Astrocyte (in vitro differentiated cells and primary cell): ENCODE results near the gene PKP3.

Experiments used
- EZH2 ChIP-seq: IDR thresholded peaks from 2 replicates; pipeline ENCODE4 v1.6.1; 2012; ENCODE audit warnings: mild to moderate bottlenecking, low read length, inconsistent platforms; ENCODE audit not compliant: insufficient read depth
- TF ChIP-seq, protein P1 (sequence below): IDR thresholded peaks from 2 replicates; pipeline ENCODE4 v1.5.1; 2011; ENCODE audit warnings: low read depth, mild to moderate bottlenecking, inconsistent platforms, low read length, moderate library complexity; ENCODE audit not compliant: insufficient read depth

DNA sequence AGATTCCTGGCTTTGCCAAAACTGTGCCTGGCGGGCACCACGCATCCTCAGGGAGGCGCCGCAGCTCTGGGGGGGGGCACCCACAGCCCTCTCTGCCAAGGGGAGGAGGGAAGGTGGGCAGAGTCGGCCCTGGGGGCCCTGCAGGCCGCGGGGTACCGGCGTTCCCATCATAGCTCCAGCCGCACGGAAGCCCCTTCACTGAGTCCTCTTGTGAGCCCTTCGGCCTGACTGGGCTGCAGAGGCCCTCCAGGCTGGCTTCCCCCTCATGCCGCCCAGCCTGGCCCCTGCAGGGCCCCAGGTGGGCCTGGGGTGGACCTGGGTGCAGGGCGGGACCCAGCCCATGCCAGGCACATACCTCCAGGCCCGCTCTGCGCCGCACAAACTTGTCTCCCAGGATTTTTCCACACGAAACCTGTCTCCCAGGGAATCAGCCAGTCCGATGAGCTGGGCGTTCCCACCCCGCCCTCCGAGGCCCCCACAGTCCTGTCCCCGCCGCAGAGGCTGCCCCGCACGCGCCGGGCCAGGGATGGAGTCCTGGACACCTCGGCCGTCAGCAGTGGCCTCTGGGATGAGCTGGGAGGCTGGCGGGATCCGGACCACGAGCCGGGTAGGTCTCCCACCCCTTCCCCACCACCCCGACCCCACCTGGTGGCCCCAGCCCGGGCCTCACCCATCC is 1.8 kb upstream of the PKP3 start:
- TF ChIP-seq, protein P1, sequence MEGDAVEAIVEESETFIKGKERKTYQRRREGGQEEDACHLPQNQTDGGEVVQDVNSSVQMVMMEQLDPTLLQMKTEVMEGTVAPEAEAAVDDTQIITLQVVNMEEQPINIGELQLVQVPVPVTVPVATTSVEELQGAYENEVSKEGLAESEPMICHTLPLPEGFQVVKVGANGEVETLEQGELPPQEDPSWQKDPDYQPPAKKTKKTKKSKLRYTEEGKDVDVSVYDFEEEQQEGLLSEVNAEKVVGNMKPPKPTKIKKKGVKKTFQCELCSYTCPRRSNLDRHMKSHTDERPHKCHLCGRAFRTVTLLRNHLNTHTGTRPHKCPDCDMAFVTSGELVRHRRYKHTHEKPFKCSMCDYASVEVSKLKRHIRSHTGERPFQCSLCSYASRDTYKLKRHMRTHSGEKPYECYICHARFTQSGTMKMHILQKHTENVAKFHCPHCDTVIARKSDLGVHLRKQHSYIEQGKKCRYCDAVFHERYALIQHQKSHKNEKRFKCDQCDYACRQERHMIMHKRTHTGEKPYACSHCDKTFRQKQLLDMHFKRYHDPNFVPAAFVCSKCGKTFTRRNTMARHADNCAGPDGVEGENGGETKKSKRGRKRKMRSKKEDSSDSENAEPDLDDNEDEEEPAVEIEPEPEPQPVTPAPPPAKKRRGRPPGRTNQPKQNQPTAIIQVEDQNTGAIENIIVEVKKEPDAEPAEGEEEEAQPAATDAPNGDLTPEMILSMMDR = no peak
- TF ChIP-seq EZH2 = no peak
